ENCODE results near the gene CCNQ.

GRCh38 chrX:153544727-153545126 is 54.2 kb downstream of the CCNQ start:
- TF ChIP-seq MEIS1 (CRISPR knock-in tag; IDR thresholded peaks at IDR 0.05; ENCODE audit: borderline replicate concordance) (no peak), PATZ1 (tag by site-specific recombination; IDR thresholded peaks at IDR 0.05) (no peak), ZNF266 (tag by site-specific recombination; IDR thresholded peaks at IDR 0.05; ENCODE audit: low read depth) (no peak), ZFP37 (tag by site-specific recombination; IDR thresholded peaks at IDR 0.05) (no peak), ZNF140 (tag by site-specific recombination; IDR thresholded peaks at IDR 0.05) (no peak), ZFP69B (tag by site-specific recombination; IDR thresholded peaks at IDR 0.05) (no peak), CTCF (tag by site-specific recombination; IDR thresholded peaks at IDR 0.05) (no peak), SCRT1 (tag by site-specific recombination; IDR thresholded peaks at IDR 0.05; ENCODE audit: borderline replicate concordance) (no peak), ZBTB7A (tag by site-specific recombination; IDR thresholded peaks at IDR 0.05; ENCODE audit: low read depth) (no peak), ZNF274 (IDR thresholded peaks at IDR 0.05; ENCODE audit: low read length) (no peak), ZNF274 (tag by site-specific recombination; IDR thresholded peaks at IDR 0.05; ENCODE audit: borderline replicate concordance) (no peak), ZNF132 (tag by site-specific recombination; IDR thresholded peaks at IDR 0.05; ENCODE audit: borderline replicate concordance) (no peak)
